GM23338 (cell line): Measurements from ENCODE around the gene PREP.

Experiments used
- CREB1 ChIP-seq: fragments of 250-450 bp; sonication (Bioruptor Pico); IDR thresholded peaks from 2 replicates; pipeline ENCODE4 v1.5.0; 2020; ENCODE audit warnings: low read depth, mild to moderate bottlenecking, moderate library complexity
- EZH2 ChIP-seq: fragments of 200-600 bp; sonication (generic); IDR thresholded peaks from one replicate; pipeline ENCODE4 v1.8.0; 2017; ENCODE audit warnings: antibody characterized with exemption, mild to moderate bottlenecking, low read depth; ENCODE audit not compliant: unreplicated experiment
- EZH2phosphoT487 ChIP-seq: fragments of 200-600 bp; sonication (generic); IDR thresholded peaks from one replicate; pipeline ENCODE4 v1.8.1; 2018; ENCODE audit warnings: antibody characterized with exemption; ENCODE audit not compliant: unreplicated experiment
- NANOG ChIP-seq: IDR thresholded peaks from 2 replicates; pipeline ENCODE4 v1.6.1; 2016; ENCODE audit warnings: antibody characterized with exemption, borderline replicate concordance
- POLR2AphosphoS5 ChIP-seq: IDR thresholded peaks from 2 replicates; pipeline ENCODE4 v1.6.1; 2016; ENCODE audit warnings: antibody characterized with exemption, low read depth
- TF ChIP-seq, protein P1 (sequence below), 2 experiments: fragments of 200-600 bp in 1 of 2; sonication (generic) in 1 of 2; conservative IDR thresholded peaks; 2 replicates each; pipeline versions ENCODE4 v1.5.1 to v1.6.1; 2016 to 2017; ENCODE audit warnings: antibody characterized with exemption in 2 of 2, low read depth in 2 of 2, mild to moderate bottlenecking in 2 of 2, moderate library complexity in 1 of 2
- TF ChIP-seq, protein P2 (sequence below): IDR thresholded peaks from one replicate; pipeline ENCODE4 v1.6.1; 2018; ENCODE audit warnings: antibody characterized with exemption; ENCODE audit not compliant: unreplicated experiment
- TF ChIP-seq, protein P3 (sequence below): IDR thresholded peaks from 2 replicates; pipeline ENCODE4 v1.6.1; 2016; ENCODE audit warnings: antibody characterized with exemption

DNA sequence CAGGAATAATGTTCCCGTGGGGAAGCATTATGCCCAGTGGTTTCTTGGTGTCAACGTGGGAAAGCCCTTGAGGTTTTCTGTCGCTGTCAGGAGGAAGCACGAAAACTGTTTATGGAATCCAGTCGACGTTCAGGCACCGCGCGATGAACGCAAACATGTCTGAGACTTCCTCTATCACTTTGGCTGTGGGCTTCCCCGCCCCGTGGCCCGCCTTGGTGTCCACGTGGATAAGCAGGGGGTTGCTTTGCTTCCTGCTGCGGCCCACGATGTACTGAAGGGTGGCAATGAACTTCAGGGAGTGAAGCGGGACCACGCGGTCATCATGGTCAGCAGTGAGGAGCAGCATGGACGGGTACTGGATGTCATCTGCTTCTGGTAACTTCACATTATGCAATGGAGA, 124.8 kb downstream of the PREP start:
- TF ChIP-seq, protein P1, sequence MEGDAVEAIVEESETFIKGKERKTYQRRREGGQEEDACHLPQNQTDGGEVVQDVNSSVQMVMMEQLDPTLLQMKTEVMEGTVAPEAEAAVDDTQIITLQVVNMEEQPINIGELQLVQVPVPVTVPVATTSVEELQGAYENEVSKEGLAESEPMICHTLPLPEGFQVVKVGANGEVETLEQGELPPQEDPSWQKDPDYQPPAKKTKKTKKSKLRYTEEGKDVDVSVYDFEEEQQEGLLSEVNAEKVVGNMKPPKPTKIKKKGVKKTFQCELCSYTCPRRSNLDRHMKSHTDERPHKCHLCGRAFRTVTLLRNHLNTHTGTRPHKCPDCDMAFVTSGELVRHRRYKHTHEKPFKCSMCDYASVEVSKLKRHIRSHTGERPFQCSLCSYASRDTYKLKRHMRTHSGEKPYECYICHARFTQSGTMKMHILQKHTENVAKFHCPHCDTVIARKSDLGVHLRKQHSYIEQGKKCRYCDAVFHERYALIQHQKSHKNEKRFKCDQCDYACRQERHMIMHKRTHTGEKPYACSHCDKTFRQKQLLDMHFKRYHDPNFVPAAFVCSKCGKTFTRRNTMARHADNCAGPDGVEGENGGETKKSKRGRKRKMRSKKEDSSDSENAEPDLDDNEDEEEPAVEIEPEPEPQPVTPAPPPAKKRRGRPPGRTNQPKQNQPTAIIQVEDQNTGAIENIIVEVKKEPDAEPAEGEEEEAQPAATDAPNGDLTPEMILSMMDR (conservative IDR thresholded peaks at IDR 0.05; ENCODE audit: low read depth in 2 of 2) = no peak
- TF ChIP-seq EZH2 (no peak), POLR2AphosphoS5 (no peak), CREB1 (CRISPR knock-in tag) (no peak), NANOG (no peak), EZH2phosphoT487 (no peak)
- TF ChIP-seq, protein P2, sequence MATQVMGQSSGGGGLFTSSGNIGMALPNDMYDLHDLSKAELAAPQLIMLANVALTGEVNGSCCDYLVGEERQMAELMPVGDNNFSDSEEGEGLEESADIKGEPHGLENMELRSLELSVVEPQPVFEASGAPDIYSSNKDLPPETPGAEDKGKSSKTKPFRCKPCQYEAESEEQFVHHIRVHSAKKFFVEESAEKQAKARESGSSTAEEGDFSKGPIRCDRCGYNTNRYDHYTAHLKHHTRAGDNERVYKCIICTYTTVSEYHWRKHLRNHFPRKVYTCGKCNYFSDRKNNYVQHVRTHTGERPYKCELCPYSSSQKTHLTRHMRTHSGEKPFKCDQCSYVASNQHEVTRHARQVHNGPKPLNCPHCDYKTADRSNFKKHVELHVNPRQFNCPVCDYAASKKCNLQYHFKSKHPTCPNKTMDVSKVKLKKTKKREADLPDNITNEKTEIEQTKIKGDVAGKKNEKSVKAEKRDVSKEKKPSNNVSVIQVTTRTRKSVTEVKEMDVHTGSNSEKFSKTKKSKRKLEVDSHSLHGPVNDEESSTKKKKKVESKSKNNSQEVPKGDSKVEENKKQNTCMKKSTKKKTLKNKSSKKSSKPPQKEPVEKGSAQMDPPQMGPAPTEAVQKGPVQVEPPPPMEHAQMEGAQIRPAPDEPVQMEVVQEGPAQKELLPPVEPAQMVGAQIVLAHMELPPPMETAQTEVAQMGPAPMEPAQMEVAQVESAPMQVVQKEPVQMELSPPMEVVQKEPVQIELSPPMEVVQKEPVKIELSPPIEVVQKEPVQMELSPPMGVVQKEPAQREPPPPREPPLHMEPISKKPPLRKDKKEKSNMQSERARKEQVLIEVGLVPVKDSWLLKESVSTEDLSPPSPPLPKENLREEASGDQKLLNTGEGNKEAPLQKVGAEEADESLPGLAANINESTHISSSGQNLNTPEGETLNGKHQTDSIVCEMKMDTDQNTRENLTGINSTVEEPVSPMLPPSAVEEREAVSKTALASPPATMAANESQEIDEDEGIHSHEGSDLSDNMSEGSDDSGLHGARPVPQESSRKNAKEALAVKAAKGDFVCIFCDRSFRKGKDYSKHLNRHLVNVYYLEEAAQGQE = no peak
- TF ChIP-seq, protein P3, sequence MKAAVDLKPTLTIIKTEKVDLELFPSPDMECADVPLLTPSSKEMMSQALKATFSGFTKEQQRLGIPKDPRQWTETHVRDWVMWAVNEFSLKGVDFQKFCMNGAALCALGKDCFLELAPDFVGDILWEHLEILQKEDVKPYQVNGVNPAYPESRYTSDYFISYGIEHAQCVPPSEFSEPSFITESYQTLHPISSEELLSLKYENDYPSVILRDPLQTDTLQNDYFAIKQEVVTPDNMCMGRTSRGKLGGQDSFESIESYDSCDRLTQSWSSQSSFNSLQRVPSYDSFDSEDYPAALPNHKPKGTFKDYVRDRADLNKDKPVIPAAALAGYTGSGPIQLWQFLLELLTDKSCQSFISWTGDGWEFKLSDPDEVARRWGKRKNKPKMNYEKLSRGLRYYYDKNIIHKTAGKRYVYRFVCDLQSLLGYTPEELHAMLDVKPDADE = no peak
